AG09319 (cell line): ENCODE data around the gene UTP14A.

Experiments used
- DNase-seq: peaks from one replicate; pipeline ENCODE4 v3.0.0-alpha.2; 2010; ENCODE audit warnings: low read depth; ENCODE audit errors: extremely low read depth
- CTCF ChIP-seq: IDR thresholded peaks from 2 replicates; pipeline ENCODE4 v1.5.1; 2011; ENCODE audit warnings: low read depth, mild to moderate bottlenecking, inconsistent platforms, low read length, moderate library complexity

The UTP14A gene

GRCh38 chrX:129945131-129945530 lies 39.2 kb downstream of the UTP14A start:
- DNase-seq = no peak
- no peak for TF ChIP-seq CTCF

- no peak for TF ChIP-seq CTCF
- no peak for DNase-seq
These were observed 47.3 kb downstream of the UTP14A start for GRCh38 chrX:129953334-129953648.

GRCh38 chrX:129953881-129954280 lies 47.9 kb downstream of the UTP14A start:
- no peak for TF ChIP-seq CTCF
- no peak for DNase-seq

GRCh38 chrX:129954804-129955203 lies 48.8 kb downstream of the UTP14A start:
- DNase-seq = no peak
- TF ChIP-seq CTCF = no peak

- no peak for TF ChIP-seq CTCF
- DNase-seq = no peak
These were observed 49.7 kb downstream of the UTP14A start for GRCh38 chrX:129955682-129956081.

- TF ChIP-seq CTCF = no peak
- DNase-seq = no peak
These were observed 50.2 kb downstream of the UTP14A start for GRCh38 chrX:129956145-129956544.

GRCh38 chrX:129956765-129957164 lies 50.8 kb downstream of the UTP14A start:
- no peak for TF ChIP-seq CTCF
- no peak for DNase-seq
